Stimulated activated CD8-positive, alpha-beta memory T cell treated with anti-CD3 and anti-CD28 coated beads, Interleukin-15, amount 100 ng/mL, for 1 hour (primary cell): Measurements from ENCODE around the gene CGB1.

Source experiments
- DNase-seq: peaks from one replicate; pipeline ENCODE4 v3.0.0-alpha.2; 2020; ENCODE audit warnings: low read depth

CGB1 gene

DNA sequence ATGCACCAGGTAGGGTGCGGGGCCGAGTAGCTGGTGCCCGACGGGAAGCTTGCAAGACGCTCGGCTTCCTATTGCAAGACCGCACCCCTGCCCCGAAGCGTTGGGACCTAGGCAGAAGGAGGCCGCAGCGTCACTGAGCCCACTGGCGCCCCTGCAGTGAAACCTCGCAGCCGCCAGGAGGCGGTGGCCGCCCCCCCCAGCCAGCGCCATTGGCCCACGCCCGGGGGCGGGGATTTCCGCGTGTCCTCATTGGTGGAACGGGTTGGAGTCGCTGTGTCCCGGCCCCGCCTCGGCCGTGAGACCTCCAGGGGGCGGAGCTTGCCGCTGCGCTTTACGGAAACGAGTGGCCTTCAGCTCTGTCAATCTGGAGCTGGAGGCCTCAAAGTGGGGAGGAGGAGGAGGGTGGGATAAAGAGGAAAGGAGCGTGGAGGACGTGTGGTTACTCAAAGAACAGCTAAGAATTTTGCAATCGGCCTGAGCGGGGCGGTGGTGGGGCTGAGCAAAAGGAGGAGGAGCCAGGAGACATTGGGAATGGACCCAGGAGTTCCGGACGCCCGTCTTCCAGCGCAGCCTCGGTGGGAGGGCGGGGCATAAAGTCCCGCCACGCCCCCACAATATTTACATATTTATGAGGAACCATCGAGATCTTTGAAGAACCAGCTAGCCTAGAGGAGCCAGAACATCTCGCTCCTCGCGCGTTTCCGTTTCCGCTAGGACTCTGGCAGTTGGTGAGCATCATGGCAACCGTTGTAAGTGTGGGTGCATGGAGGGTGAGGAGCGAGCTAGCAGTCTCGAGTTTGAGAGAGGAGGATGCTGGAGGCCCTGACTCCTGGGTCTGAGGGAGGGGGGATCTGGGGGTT lies 43.3 kb downstream of the CGB1 start, which contains the start of the genes GYS1 and RUVBL2:
Gene GYS1 (minus strand): TSS at position 135 of the 860 bp plus-strand sequence. CDS start 197 bp downstream, outside the sequence.
Gene RUVBL2 (plus strand): TSS at position 713 of the 860 bp plus-strand sequence. CDS start 25 bp downstream, at position 738.
- peak; percentile 97 for DNase-seq

DNA sequence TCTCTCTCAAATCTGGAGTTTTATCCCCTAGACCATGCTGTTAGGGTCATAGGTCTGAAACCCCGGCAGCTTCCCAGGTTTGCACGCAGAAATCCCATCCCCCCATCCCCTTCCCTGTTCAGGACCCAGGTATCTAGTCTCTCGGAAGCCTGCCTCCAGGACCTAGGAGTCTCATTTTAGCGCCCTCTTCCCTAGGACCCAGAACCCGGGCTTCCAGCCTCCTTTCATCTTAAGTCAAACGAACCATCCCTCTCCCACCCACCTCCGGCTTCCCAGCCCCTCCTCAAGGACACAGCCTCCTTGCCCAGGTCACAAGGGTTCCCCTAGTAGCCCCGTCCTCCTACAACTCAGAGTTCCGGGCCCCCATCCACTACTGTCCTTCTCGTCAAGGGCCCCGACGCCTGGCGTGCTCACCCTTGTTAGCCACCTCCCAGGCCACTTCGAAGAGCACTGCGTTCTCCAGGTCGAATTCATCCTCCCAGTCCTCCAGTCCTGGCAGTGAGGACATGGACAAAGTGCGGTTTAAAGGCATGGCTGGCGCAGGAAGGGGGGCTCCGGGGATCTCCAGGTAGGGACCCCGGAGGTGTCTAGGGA lies 44.0 kb downstream of the CGB1 start:
- DNase-seq = no peak

GRCh38 chr19:48991873-48992580 lies 44.7 kb downstream of the CGB1 start:
- no peak for DNase-seq

- DNase-seq = no peak
Measured at GRCh38 chr19:48991011-48991609, 45.6 kb downstream of the CGB1 start.

- no peak for DNase-seq
Measured at GRCh38 chr19:48990400-48990799, 46.3 kb downstream of the CGB1 start.

DNA sequence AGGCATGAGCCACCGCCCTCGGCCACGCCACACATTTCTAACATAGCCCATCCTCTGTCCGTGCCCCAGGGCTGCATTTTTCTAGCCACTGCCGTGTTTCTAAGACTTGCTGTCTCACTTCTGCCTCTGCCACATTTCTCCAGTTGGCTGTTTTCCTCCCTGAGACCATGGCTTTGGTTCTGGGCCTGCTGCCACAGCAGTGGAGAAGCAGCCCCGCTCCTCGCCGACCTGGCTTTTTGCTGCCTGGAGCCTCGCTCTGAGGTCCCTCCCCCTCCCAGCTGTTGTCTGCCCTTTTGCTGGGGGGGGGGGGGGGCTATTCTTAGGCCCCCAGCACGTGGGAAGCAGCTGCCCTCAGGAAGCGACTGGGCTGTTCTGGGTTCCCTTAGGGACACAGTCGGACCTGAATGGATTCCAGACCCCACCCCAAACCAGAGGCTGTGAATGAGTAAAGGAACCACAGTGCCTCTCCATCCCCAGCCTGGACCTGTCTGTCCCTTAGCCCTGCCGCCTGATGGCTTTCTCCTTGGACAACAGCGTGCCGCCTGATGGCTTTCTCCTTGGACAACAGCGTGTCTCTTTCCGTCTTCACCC lies 46.9 kb downstream of the CGB1 start:
- no peak for DNase-seq

GRCh38 chr19:48988860-48989259 lies 47.8 kb downstream of the CGB1 start:
- no peak for DNase-seq

DNA sequence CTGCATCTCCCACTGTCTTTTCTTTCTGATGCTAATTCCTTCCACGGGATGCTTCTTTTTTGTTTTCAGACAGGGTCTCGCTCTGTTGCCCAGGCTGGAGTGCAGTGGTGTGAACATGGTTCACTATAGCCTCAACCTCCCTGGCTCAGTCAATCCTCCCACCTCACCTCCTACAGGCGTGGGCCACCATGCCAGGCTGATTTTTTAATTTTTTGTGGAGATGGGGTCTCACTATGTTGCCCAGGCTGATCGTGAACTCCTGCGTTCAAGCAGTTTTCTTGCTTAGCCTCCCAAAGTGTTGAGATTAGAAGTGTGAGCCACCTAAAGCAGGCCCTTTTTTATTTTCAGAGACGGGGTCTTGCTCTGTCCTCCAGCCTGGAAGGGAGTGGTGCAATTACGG lies 48.4 kb downstream of the CGB1 start:
- DNase-seq = no peak

- DNase-seq = no peak
Measured at GRCh38 chr19:48987323-48987722, 49.4 kb downstream of the CGB1 start.

DNA sequence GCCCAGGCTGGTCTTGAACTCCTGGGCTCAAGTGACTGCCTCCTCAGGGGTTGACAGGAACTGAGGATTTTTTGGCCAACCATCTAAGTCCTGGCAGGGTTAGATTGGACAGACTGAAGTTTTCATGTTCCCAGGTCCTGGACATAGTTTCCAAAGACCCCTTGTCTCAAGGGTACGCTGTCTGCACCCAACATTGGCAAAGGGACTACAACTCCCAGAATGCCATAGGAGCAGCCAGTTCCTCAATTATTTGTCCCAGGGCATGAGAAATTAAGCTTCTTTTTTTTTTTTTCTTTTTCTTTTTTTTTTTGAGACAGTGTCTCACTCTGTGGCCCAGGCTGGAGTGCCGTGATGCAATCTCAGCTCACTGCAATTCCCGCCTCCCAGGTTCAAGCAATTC lies 50.5 kb downstream of the CGB1 start:
- no peak for DNase-seq

DNA sequence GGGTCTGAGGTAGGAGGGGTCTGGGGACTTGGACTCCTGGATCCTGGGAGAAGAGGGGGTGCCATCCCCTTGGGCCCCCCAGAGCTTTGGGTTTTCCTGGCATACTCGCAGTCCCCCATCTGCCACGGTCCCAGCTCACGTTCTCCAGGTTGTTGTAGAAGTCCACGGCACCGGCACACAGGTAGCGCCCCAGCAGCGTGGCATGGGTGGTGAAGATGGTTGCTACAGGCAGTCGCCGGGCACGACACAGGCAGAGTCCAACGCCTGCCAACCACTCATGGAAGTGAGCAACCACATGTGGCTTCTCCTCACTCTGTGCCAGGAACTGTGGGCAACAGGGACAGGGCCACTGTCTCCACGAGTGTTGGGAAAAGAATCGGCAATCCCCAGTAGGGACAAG lies 51.0 kb downstream of the CGB1 start:
- no peak for DNase-seq
